Parathyroid adenoma (tissue), 2 donors: ENCODE data around the gene CACNA1D.
A peak's percentile ranks its signal among the peaks of the same experiment; 100 is the strongest.

Experiments used
- H2AFZ ChIP-seq: fragments of 300-600 bp; sonication (generic); one replicate; pipeline ENCODE4 v1.7.0; 2017; ENCODE audit warnings: antibody characterized with exemption, mild to moderate bottlenecking
- H3K27ac ChIP-seq: fragments of 300-600 bp; sonication (generic); one replicate; pipeline ENCODE4 v1.7.0; 2017
- H3K27me3 ChIP-seq: fragments of 300-600 bp; sonication (generic); one replicate; pipeline ENCODE4 v1.7.0; 2017; ENCODE audit warnings: low read length; ENCODE audit not compliant: control insufficient read depth, insufficient read depth
- H3K36me3 ChIP-seq: fragments of 300-600 bp; sonication (generic); one replicate; pipeline ENCODE4 v1.7.0; 2017; ENCODE audit warnings: low read length; ENCODE audit not compliant: control insufficient read depth, insufficient read depth
- H3K4me1 ChIP-seq: fragments of 300-600 bp; sonication (generic); one replicate; pipeline ENCODE4 v1.7.0; 2017; ENCODE audit warnings: control low read depth
- H3K4me2 ChIP-seq: fragments of 300-600 bp; sonication (generic); one replicate; pipeline ENCODE4 v1.7.0; 2017; ENCODE audit warnings: low read length
- H3K4me3 ChIP-seq: fragments of 300-600 bp; sonication (generic); one replicate; pipeline ENCODE4 v1.7.0; 2017; ENCODE audit warnings: low read depth, low read length
- H3K79me2 ChIP-seq: fragments of 300-600 bp; sonication (generic); one replicate; pipeline ENCODE4 v1.7.0; 2017; ENCODE audit warnings: control low read depth
- H3K9ac ChIP-seq: fragments of 300-600 bp; sonication (generic); one replicate; pipeline ENCODE4 v1.7.0; 2017; ENCODE audit warnings: mild to moderate bottlenecking
- H3K9me3 ChIP-seq: fragments of 300-600 bp; sonication (generic); one replicate; pipeline ENCODE4 v1.7.0; 2017; ENCODE audit warnings: low read length; ENCODE audit not compliant: control insufficient read depth
- TF ChIP-seq, protein P1 (sequence below): fragments of 300-600 bp; sonication (generic); IDR thresholded peaks from one replicate; pipeline ENCODE4 v1.7.0; 2017; ENCODE audit warnings: antibody characterized with exemption, mild to moderate bottlenecking
- donor health status: primary hyperparathyroidism.

The CACNA1D gene

GRCh38 chr3:53614307-53614706 lies 119.9 kb downstream of the CACNA1D start:
- H3K27ac ChIP-seq = no peak overlapping the region
- no peak overlapping the region for H3K4me3 ChIP-seq

GRCh38 chr3:53616321-53616720 lies 121.9 kb downstream of the CACNA1D start:
- Histone ChIP-seq H3K9ac (no peak overlapping the region), H2AFZ (peak overlapping the region; percentile 61), H3K36me3 (no peaks in the 10 kb centered on the region), H3K4me1 (peaks cover 19% of the 10 kb centered on the region), H3K27ac (no peak overlapping the region), H3K4me3 (no peak overlapping the region), H3K9me3 (no peaks in the 10 kb centered on the region), H3K4me2 (no peak overlapping the region), H3K27me3 (no peaks in the 10 kb centered on the region), H3K79me2 (no peaks in the 10 kb centered on the region)
- TF ChIP-seq, protein P1, sequence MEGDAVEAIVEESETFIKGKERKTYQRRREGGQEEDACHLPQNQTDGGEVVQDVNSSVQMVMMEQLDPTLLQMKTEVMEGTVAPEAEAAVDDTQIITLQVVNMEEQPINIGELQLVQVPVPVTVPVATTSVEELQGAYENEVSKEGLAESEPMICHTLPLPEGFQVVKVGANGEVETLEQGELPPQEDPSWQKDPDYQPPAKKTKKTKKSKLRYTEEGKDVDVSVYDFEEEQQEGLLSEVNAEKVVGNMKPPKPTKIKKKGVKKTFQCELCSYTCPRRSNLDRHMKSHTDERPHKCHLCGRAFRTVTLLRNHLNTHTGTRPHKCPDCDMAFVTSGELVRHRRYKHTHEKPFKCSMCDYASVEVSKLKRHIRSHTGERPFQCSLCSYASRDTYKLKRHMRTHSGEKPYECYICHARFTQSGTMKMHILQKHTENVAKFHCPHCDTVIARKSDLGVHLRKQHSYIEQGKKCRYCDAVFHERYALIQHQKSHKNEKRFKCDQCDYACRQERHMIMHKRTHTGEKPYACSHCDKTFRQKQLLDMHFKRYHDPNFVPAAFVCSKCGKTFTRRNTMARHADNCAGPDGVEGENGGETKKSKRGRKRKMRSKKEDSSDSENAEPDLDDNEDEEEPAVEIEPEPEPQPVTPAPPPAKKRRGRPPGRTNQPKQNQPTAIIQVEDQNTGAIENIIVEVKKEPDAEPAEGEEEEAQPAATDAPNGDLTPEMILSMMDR = no peak

More at GRCh38 chr3:53614307-53614706, 119.9 kb downstream of the CACNA1D start:
- Histone ChIP-seq H3K36me3 (no peaks in the 10 kb centered on the region), H3K79me2 (no peaks in the 10 kb centered on the region), H3K9me3 (no peaks in the 10 kb centered on the region), H3K4me2 (no peak overlapping the region), H3K27me3 (no peaks in the 10 kb centered on the region), H3K4me1 (peaks cover 19% of the 10 kb centered on the region), H2AFZ (peak overlapping the region; percentile 23), H3K9ac (no peak overlapping the region)
- TF ChIP-seq, protein P1 = no peak

DNA sequence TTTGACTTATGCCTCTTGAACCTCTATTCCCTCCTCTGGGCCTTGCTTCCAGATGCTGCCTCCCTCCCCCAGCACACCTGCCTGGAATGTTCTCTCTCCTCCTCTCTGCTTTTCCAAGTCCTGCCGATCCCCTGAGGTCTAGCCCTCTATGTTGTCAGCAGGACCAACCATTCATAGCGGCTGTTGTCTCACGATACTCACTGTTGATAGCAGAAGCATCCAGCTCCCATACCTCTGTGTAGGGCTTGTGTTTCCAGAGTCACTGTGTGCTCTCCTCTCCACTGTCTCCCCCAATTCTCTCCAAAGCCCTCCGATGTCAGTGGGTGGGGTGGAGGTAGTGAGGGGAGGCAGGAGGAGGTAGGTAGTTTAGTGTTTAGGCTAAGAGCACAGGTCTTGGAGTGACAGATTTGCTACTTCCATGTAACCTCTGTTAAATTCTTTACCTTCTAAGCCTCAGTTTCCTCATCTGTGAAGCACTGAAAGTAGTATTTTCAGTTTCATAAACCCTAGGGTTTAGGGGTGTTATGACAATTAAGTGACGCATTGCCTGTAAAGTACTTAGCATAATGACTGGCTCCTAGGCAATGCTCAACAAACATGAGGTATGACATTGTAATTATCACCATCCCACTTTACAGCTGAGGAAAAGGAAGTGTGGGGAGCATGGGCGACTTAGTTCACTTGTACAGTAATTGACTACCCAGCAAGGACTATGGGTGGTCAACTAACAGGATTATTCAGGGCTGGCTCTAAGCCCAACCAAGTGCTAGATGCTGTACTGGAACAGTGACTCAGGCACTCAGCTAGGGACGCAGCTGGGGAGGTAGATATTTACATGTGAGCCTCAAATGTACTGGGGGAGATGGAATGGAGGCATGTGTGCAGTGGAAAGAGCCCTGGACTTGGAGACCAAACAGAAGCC lies 122.8 kb downstream of the CACNA1D start:
- Histone ChIP-seq H3K9ac (no peak overlapping the region), H3K4me1 (peaks cover 19% of the 10 kb centered on the region), H3K27me3 (no peaks in the 10 kb centered on the region), H3K9me3 (no peaks in the 10 kb centered on the region), H3K79me2 (no peaks in the 10 kb centered on the region), H3K36me3 (no peaks in the 10 kb centered on the region), H3K4me3 (no peak overlapping the region), H3K27ac (no peak overlapping the region), H3K4me2 (no peak overlapping the region), H2AFZ (no peak overlapping the region)
- TF ChIP-seq, protein P1 = no peak

DNA sequence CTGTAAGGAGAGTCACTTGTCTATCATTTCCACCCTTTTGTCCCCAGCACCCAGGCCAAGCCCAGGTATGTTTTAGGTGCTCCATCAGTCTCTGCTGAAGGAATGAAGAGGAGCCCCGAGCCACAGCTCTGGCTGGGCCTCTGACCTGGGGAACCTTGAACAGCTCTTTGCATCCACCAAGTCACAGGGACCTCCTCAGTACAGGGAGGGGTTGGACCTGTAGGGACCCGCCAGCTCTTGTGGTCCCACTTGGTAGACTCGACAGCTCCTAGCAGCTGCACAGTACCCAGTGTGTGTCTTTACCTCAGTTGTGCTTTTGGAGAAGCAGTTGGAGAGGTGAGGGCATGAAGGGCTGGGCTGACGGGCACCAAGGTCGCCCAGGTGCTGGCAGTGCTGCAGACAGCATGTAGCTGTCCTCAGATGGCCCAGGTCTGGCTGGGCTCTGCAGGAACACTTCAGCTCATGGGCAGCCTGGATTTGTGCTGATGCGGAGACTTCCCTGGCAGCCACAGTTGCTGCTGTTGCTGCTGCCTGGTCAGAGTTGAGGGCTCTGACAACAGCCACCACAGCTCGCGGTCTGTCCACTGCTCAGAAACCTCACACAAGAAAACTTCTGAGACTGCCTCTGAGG lies 123.6 kb downstream of the CACNA1D start:
- peak overlapping the region; percentile 52 for H3K4me2 ChIP-seq
- no peaks in the 10 kb centered on the region for H3K27me3 ChIP-seq
- H3K27ac ChIP-seq = peak overlapping the region; percentile 64
- TF ChIP-seq, protein P1 = no peak
- H3K9ac ChIP-seq = no peak overlapping the region
- peaks cover 19% of the 10 kb centered on the region for H3K4me1 ChIP-seq
- H3K79me2 ChIP-seq = no peaks in the 10 kb centered on the region
- H3K4me3 ChIP-seq = no peak overlapping the region
- no peaks in the 10 kb centered on the region for H3K36me3 ChIP-seq
- H2AFZ ChIP-seq = peak overlapping the region; percentile 69
- no peaks in the 10 kb centered on the region for H3K9me3 ChIP-seq
